GM19099 (cell line): ENCODE measurements around the gene CRHR1.

ENCODE experiments used
- POLR2A ChIP-seq: IDR thresholded peaks from 3 replicates; pipeline ENCODE4 v1.6.1; 2011; ENCODE audit warnings: low read depth; ENCODE audit not compliant: insufficient read length; ENCODE audit errors: extremely low read depth

Gene CRHR1

DNA sequence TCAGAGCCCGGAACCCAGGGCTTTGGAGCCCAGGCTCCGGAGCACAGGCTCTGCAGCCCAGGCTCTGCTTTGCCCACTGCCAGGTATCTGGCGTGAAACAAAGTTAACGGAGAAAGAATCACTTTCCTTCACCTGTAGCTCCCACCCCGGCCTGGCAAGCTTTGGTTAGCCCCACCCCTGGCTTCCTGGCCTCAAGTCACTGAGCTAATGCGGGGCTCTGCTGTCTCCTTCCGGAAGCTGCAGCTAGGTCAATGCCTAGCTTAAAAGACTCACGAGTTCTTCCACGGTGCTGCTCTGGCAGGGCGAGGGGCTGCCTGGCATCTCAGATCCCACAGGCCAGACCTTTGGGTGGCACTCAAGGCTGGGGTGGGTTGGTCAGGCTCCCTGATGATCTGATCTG is 39.5 kb downstream of the CRHR1 start:
- TF ChIP-seq POLR2A, result no peak

DNA sequence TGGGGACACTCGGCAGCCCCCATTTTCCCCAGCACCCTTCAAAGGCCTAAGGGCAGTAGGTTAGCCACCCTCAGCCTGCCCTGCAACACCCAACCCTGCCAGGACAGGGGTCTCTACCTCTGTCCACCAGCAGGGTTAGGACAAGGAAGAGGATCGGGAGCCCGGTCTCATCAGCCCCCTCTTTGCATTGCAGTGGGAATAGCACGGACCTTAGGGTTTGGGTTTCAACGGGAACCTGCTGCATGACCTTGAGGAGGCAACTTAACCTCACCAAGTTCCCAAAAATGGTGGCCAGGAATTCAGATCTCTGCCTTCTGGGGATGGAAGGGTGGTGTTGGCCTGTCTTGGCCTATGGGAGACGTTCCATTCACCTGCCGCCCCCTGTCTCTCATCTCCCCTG is 40.4 kb downstream of the CRHR1 start:
- TF ChIP-seq POLR2A, result no peak

DNA sequence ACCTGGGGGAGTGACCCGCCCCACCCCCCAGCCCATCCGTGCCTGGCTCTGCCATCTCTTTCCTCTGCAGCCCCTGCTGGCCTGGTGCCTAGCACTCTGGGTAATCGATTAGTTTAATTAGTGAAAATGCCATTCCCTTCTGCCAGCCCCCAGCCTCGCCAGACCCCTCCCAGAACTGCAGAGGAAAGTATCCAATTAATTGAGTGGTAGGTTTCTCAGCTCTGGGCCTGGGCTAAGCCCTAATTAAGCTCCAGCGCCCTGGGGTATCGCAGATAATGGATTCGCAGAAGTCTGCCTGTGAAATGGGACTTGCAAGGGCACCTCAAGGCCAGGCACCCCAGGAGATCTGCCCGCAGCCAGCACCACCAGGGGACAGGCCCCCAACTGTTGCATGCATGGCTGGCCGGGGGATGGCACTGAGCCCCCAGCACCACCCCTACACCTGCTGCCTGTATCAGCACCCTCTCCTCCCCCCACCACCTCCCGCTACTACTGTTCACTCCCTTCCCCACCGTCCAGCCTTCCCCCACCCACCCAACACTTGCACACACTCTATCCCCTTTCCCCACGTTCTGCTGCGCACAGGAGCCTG is 40.9 kb downstream of the CRHR1 start:
- no peak for TF ChIP-seq POLR2A

DNA sequence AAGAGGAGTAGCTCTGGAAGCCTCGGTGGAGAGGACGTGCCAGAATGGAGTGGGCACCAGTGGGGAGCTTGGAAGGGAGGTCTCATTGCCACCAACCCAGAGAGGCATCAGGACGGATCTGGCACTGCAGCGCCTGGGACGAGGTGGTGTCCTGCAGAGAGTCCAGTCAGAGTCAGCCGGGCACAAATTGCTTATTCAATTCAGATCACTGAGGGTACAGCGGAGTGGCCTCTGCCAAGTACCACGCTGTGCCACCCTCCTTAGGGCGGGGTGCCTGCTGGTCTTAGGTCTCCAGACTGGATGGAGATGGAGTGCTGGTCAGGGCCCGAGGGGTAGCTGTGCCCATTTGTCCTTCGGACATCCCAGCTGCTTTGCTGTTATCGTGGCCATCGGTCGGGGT is 41.7 kb downstream of the CRHR1 start:
- TF ChIP-seq POLR2A, result no peak

DNA sequence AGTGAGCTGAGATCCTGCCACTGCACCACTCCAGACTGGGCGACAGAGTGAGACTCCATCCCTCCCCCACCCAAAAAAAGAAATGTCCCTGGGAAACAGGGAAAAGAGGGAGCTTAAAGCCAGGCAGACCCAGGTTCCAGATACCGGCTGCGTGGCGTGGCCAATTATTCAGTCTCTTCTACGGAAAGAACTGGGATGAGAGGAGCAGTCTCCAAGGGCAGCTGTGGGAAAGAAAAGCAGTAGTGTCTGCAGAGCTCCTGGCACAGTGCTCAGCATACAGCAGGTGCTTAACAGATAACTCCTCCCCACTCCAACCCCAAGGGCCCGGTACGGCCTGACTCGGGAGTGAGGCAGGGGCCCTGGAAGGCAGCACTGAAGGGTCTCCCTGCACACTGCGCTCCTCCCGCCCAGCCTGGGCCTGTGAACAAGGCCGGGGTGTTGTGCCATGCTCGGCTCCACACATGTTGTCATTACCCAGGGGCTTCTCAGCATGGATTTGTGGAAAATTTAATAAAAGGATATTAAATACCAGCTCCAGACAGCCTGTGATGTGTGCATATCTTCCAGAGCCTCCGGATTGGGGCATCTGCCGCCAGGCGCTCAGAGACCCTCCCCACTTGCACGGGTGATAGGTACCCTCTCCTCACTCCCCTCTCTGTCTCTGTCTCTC is 42.9 kb downstream of the CRHR1 start:
- TF ChIP-seq POLR2A, result no peak

DNA sequence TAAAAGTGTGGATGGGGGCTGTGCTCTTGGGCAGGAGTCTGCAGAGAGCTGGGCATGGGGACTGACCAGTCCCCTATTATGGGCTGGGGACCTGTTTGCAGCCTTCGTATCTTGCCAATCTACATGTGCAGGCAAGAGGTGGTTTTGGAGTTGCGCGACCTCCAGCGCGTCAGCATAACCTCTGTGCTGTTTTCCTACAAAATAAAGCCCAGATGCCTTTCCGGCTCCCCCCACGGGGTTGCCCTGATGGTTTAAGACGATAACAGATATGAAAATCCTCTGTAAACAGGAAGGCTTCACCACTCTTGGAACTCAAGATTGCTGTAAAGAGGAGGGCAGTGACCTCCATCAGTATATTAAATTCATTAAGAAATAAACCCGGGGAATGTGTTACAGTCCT is 44.1 kb downstream of the CRHR1 start:
- no peak for TF ChIP-seq POLR2A

DNA sequence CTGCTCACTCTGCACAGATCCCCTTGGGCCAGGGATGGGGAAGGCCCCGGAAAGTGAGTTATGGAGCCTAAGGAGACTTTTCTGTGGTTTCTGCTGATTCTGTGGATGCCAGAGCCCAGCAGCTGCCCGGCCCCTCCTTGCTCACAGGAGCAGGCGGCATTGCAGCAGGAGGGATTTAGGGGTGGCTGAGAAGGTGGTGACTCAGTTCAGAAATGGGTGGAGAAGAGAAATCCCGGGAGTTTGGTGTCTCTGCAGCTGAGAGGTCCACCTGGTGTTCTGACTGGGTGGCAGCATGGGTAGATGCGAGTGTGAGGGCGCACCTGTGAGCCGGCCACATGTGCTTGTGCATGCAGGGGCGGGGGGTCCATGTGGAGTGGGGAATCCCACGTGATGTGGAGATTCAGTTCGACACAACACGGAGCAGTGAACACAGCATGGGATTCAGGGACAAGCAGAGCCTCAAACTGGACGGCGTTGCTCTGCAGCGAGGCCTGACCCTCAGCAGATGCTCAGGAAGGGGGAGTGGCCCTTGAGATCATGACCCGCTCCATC is 44.5 kb downstream of the CRHR1 start:
- TF ChIP-seq POLR2A, result no peak

DNA sequence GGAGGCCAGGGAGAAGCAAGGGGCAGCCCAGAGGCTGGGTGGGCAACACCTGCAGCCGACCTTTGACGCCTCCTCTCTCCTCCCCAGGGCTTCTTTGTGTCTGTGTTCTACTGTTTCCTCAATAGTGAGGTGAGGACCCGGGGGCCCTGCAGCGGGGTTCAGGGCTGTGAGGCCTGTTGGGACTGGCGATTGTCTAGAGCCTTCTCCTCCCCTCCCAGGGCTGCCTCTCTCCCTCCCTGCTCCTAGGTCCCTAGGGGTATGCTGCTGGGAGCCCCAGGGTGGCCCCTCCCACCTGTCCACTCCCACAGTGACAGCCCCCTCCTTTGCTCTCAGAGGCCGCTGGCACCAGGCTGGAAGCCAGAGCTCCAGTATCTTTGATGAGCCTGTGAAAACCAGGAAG is 49.8 kb downstream of the CRHR1 start:
- TF ChIP-seq POLR2A, result no peak

DNA sequence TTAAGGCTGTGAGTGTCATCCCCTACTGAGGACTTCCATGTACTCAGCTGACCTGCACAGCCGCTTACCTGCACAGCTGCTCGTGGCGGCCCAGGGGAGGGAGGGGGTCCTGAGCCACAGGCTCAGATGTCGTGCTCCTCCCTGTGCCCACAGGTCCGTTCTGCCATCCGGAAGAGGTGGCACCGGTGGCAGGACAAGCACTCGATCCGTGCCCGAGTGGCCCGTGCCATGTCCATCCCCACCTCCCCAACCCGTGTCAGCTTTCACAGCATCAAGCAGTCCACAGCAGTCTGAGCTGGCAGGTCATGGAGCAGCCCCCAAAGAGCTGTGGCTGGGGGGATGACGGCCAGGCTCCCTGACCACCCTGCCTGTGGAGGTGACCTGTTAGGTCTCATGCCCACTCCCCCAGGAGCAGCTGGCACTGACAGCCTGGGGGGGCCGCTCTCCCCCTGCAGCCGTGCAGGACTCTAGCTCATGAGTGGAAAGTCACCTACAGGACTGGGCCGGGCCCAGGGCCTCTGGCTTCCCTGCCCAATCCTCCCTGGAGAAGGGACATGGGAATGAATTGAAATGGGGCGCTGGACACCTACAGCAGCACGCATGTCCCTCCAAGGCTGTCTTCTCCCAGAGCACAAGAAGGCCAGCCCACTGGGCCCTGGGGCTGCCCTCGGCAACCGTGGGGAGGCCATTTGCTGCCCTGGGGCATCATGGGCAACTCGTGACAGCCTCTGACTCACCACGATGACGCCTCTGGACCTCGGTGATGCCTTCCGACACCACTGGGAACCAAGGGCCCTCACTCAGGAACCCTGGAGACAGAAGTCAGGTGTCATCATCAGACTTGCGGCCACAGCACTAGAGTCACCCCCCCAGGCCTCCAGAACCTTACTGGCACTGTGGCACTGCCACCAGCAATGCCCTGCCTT is 50.6 kb downstream of the CRHR1 start:
- no peak for TF ChIP-seq POLR2A

DNA sequence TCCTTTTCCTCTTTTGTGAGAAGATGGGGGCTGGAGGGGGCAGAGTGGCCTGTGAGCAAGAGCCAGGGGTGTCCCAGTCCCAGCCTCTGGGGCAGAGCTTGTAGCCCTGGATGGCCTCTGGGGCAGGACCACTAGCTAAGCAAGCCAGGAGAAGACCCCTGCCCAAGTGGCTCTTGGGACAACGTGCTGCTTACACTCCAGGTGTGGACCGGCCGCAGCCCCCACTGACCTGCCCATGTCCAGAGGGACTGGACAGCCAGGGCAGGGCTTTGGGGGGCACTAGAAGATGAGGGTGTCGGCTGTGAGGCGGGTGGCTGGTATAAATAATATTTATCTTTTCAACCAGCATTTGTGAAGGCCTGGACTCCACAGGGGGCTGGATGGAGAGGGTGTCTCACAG is 51.4 kb downstream of the CRHR1 start:
- TF ChIP-seq POLR2A, result no peak

DNA sequence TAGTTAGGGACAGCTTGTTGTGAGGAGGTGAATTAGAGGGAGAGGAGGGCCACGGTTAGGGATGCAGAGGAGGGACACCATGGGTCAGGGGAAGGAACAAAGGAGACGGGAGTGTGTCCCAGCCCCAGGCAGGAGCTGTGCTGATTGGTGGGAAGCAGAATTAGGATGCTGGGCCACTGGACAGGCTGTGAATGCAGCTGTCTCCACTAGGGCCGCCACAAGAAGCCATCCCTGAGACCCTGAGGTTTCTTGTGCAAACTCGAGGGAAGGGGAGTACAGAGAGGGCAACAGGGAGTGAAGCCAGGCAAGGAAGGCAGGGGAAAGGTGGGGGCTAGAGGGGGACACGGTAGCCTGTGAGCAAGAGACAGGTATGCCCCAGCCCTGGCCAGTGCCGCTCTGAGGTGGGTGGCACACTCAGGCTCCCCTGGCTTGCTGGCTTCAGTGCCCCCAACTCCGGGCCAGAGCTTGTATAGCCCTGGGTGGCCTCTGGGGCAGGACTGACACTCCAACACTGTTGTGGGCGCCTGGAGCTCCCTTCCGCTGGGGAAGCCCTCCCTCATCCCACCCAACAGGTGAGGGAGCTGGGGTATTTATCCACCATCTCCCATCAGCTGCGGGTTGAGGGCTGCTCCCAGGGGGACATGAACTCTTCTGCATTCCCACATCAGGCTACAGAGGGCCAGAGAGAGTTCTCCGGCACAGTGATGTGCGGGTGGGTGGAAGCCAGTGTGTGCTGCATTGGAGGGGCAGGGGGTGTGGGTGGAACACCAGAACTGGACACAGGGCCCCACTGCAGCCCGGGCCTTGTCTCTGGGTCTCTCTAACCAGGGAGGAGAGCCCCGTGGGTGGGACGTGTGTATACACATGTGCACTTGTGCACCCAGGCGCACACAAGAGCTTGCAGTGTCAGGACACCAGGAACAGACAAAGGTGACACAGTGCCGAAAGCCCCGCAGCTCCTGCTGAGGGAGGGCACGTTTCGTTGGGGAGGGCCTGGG is 52.2 kb downstream of the CRHR1 start:
- TF ChIP-seq POLR2A, result no peak

DNA sequence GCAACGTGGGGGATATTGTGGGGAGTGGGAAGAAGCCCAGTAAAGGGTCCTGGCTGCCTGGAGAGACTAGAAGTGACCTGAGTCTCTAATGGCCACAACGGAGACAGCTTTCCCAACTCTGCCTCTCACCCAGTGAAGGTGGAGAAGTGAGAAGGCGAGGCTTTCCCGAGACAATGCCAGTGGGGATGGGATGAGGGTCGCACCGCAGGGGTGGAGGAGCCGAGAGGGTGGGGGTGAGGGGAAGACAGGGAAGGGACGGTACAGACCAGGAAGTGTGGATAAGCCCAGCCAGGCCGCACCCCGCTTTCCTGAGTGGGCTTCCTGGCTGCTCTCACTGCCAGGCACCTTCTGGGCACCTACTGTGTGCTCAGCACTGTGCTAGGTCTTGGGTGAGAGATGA is 53.1 kb downstream of the CRHR1 start:
- TF ChIP-seq POLR2A, result no peak

DNA sequence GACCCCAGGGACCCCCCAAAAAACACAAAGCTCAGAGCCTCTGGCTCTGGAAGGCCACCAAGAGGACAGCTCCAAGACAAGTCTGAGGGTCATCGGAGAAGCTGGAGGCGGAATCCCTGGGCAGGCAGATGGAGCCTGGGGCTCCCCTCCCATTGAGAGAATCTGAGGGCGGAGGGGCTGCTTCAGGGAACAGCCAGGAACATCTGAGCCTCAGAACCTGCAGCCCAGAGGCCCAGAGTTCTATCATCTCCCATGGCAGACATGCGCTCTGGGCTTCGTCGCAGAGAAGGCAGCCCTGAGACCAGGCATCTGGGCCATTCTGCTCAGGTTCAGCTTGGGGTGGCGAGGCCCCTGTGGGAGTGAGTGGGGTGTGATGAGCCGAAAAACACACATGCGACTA is 53.5 kb downstream of the CRHR1 start:
- TF ChIP-seq POLR2A, result no peak

DNA sequence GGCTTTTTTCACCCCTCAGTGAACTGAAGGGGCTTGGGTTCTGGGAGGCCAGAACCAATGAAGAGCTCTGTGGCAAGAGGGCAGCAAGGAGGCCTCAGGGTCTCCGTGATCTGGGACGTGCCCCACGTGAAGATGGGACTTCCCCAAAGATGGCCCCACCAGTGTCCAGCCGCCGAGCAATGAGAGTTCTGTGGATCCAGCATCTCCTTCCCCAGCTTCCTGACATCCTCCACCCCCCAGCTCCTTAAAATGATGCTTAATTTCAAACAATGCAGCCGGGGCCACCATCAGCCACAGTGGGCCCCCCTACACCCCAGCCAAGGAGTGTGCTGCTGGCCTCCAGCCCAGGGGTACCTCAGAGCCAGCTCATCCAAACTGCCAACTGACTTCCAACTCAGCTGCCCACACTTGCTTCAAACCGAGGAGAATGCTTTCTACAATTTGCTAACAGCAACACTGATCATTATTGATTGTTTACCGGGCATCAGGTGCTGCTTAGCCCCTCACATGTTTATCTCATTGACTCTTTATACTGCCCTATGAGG is 54.7 kb downstream of the CRHR1 start:
- no peak for TF ChIP-seq POLR2A
